Mucosa of stomach (tissue), 1 donor: Measurements from ENCODE around the gene METAP1.
"Not testable (repeated sequence)": the region's sequence is repeated elsewhere in the genome, so short reads cannot be mapped to it uniquely, and the experiment has no call there.

Experiments used
- H3K27me3 ChIP-seq: one replicate; pipeline ENCODE4 v1.7.0; 2013; ENCODE audit warnings: mild to moderate bottlenecking, low read length; ENCODE audit not compliant: control insufficient read depth, insufficient read depth
- H3K36me3 ChIP-seq: one replicate; pipeline ENCODE4 v1.7.0; 2013; ENCODE audit warnings: low read length; ENCODE audit not compliant: control insufficient read depth, insufficient read depth
- H3K4me1 ChIP-seq: one replicate; pipeline ENCODE4 v1.7.0; 2013; ENCODE audit warnings: mild to moderate bottlenecking, low read length; ENCODE audit not compliant: control insufficient read depth, insufficient read depth
- H3K4me3 ChIP-seq: one replicate; pipeline ENCODE4 v1.7.0; 2013; ENCODE audit warnings: low read length
- H3K9ac ChIP-seq: one replicate; pipeline ENCODE4 v1.7.0; 2013; ENCODE audit warnings: mild to moderate bottlenecking, low read length, moderate library complexity
- H3K9me3 ChIP-seq: one replicate; pipeline ENCODE4 v1.7.0; 2013; ENCODE audit warnings: mild to moderate bottlenecking, low read length, moderate library complexity; ENCODE audit not compliant: control insufficient read depth
- donor health status: Pancreatic carcinoma.

The METAP1 gene

GRCh38 chr4:99008051-99008450 lies 12.5 kb downstream of the METAP1 start:
- Histone ChIP-seq H3K4me1 (peaks cover 2% of the 10 kb centered on the region), H3K27me3 (no peaks in the 10 kb centered on the region), H3K4me3 (no peak overlapping the region), H3K36me3 (no peaks in the 10 kb centered on the region), H3K9me3 (no peaks in the 10 kb centered on the region), H3K9ac (no peak overlapping the region)

DNA sequence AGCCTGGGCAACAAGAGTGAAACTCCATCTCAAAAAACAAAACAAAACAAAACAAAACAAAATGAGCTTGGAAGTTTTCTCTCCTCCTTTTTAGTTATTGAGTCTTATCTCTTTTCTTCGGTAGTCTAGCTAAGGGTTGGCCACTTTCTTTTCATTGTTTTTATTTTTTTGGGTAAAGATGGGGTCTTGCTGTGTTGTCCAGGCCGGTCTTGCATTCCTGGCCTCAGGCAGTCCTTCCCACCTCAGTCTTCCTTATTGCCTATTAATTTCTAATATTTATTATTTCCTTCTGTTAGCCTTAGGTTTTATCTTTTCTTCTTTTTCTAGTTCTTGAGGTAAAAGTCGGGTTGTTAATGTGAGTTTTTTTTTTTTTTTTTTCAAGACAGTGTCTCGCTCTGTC lies 16.4 kb downstream of the METAP1 start:
- Histone ChIP-seq H3K9ac (no peak overlapping the region), H3K9me3 (no peaks in the 10 kb centered on the region), H3K27me3 (no peaks in the 10 kb centered on the region), H3K4me1 (no peaks in the 10 kb centered on the region), H3K4me3 (no peak overlapping the region), H3K36me3 (no peaks in the 10 kb centered on the region)

DNA sequence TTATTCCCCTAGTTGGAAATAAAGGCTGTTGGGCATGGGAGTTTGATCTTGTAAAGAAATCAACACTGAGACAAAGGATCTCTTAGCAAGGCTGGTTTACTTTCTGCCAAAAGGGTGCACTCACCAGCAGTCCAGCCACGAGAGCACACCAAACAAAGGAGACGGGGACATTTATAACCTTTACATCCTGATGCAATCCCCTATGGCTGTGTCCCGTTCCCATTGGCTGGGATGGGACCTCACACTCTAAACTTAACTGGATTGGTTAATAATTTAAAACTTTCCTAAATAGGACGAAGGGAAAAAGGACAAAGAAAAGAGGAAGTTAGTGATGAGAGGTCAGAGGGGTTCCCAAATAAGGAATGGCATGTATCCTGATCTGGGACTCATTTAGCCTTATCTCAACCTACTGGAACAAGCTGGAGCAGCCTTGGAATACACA lies 17.9 kb downstream of the METAP1 start:
- no peaks in the 10 kb centered on the region for H3K9me3 ChIP-seq
- H3K4me3 ChIP-seq = no peak overlapping the region
- H3K27me3 ChIP-seq = no peaks in the 10 kb centered on the region
- H3K9ac ChIP-seq = no peak overlapping the region
- no peaks in the 10 kb centered on the region for H3K4me1 ChIP-seq
- no peaks in the 10 kb centered on the region for H3K36me3 ChIP-seq

DNA sequence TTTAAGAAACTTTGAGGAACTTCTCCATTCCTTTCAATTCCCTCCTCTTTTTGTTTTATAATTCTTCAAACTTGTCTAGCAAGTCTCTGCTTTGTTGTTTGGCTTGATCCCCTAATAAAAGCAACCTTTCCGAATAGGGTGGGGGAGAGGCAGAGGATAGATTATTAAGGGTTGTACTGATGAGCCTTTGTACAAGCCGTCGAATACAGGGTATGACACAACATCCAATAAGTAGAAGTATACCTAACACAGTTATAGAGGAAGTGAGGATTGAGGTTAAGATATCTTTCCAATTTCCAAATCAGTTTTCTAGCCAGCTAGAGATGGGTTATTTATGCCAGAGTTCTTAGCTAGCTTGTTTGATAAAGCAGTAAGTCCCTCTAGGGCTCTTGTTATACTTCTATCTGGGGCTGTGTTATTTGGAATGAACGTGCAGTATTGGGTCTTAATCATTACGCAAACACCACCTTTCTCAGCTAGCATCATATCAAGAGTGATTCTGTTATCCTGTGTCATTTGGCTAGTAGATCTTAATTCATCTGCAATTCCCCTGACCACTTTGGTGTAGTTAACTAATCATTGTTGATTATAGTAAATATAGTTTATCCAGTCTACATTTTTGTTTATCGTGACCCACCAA lies 18.5 kb downstream of the METAP1 start:
- Histone ChIP-seq H3K27me3 (no peaks in the 10 kb centered on the region), H3K36me3 (no peaks in the 10 kb centered on the region), H3K9me3 (no peaks in the 10 kb centered on the region), H3K4me1 (no peaks in the 10 kb centered on the region), H3K9ac (no peak overlapping the region), H3K4me3 (no peak overlapping the region)

DNA sequence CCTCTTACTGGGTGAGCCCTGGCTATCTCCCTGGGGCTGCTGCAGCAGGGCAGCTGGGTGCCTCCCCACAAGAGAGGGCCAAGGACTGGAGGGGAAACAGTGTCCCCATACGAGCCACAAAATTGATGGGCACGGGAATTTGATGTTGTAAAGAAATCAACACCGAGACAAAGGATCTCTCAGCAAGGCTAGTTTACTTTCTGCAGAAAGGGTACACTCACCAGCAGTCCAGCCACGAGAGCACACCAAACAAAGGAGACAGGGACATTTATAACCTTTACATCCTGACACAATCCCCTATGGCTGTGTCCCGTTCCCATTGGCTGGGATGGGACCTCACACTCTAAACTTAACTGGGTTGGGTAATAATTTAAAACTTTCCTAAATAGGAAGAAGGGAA lies 25.9 kb downstream of the METAP1 start:
- H3K36me3 ChIP-seq = no peaks in the 10 kb centered on the region
- no peaks in the 10 kb centered on the region for H3K27me3 ChIP-seq
- H3K4me1 ChIP-seq = peaks cover 13% of the 10 kb centered on the region
- no peaks in the 10 kb centered on the region for H3K9me3 ChIP-seq
- no peak overlapping the region for H3K9ac ChIP-seq
- H3K4me3 ChIP-seq = no peak overlapping the region

GRCh38 chr4:99022566-99022965 lies 27.0 kb downstream of the METAP1 start:
- no peaks in the 10 kb centered on the region for H3K9me3 ChIP-seq
- no peaks in the 10 kb centered on the region for H3K36me3 ChIP-seq
- H3K27me3 ChIP-seq = no peaks in the 10 kb centered on the region
- H3K9ac ChIP-seq = no peak overlapping the region
- peaks cover 13% of the 10 kb centered on the region for H3K4me1 ChIP-seq
- no peak overlapping the region for H3K4me3 ChIP-seq

- not testable (repeated sequence) for H3K36me3 ChIP-seq, H3K27me3 ChIP-seq, H3K4me3 ChIP-seq, H3K9ac ChIP-seq, H3K9me3 ChIP-seq
- peaks cover 13% of the 10 kb centered on the region for H3K4me1 ChIP-seq
Measured at GRCh38 chr4:99023800-99024251, 28.3 kb downstream of the METAP1 start.

DNA sequence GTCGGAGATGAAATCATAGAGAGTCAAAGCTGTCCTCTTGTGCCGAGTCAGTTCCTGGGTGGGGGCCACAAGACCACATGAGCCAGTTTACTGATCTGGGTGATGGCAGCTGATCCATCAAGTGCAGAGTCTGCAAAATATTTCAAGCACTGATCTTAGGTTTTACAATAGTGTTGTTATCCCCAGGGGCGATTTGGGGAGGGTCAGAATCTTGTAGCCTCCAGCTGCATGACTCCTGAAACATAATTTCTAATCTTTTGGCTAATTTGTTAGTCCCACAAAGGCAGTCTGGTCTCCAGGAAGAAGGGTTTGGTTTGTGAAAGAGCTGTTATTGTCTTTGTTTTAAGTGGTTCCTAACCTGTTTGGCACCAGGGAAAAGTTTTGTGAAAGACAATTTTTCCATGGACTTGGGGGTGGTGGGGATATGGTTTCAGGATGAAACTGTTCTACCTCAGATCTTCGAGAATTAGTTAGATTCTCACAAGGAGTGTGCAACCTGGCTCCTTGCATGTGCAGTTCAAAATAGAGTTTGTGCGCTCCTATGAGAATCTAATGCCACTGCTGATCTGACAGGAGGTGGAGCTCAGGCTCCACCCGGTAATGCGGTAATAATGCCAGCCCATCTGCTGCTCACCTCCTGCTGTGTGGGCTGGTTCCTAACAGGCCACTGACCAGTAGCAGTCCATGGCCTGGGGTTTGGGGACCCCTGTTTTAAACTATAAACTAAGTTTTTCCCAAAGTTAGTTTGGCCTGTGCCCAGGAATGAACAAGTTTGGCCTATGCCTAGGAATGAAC lies 29.2 kb downstream of the METAP1 start:
- no peak overlapping the region for H3K4me3 ChIP-seq

GRCh38 chr4:99025506-99025905 lies 30.0 kb downstream of the METAP1 start:
- Histone ChIP-seq H3K4me1 (peaks cover 13% of the 10 kb centered on the region), H3K9me3 (no peaks in the 10 kb centered on the region), H3K4me3 (no peak overlapping the region), H3K36me3 (no peaks in the 10 kb centered on the region), H3K9ac (no peak overlapping the region), H3K27me3 (no peaks in the 10 kb centered on the region)

More for the DNA sequence above, 29.2 kb downstream of the METAP1 start:
- Histone ChIP-seq H3K9me3 (no peaks in the 10 kb centered on the region), H3K9ac (no peak overlapping the region), H3K36me3 (no peaks in the 10 kb centered on the region), H3K4me1 (peaks cover 13% of the 10 kb centered on the region), H3K27me3 (no peaks in the 10 kb centered on the region)

GRCh38 chr4:99027304-99027703 lies 31.8 kb downstream of the METAP1 start:
- H3K27me3 ChIP-seq = no peaks in the 10 kb centered on the region
- no peaks in the 10 kb centered on the region for H3K9me3 ChIP-seq
- H3K4me1 ChIP-seq = peaks cover 13% of the 10 kb centered on the region

GRCh38 chr4:99028187-99028586 lies 32.7 kb downstream of the METAP1 start:
- peaks cover 13% of the 10 kb centered on the region for H3K4me1 ChIP-seq
- H3K4me3 ChIP-seq = no peak overlapping the region
- no peak overlapping the region for H3K9ac ChIP-seq
- no peaks in the 10 kb centered on the region for H3K9me3 ChIP-seq
- H3K36me3 ChIP-seq = no peaks in the 10 kb centered on the region
- no peaks in the 10 kb centered on the region for H3K27me3 ChIP-seq

More at GRCh38 chr4:99027304-99027703, 31.8 kb downstream of the METAP1 start:
- no peaks in the 10 kb centered on the region for H3K36me3 ChIP-seq
- H3K4me3 ChIP-seq = no peak overlapping the region
- no peak overlapping the region for H3K9ac ChIP-seq

DNA sequence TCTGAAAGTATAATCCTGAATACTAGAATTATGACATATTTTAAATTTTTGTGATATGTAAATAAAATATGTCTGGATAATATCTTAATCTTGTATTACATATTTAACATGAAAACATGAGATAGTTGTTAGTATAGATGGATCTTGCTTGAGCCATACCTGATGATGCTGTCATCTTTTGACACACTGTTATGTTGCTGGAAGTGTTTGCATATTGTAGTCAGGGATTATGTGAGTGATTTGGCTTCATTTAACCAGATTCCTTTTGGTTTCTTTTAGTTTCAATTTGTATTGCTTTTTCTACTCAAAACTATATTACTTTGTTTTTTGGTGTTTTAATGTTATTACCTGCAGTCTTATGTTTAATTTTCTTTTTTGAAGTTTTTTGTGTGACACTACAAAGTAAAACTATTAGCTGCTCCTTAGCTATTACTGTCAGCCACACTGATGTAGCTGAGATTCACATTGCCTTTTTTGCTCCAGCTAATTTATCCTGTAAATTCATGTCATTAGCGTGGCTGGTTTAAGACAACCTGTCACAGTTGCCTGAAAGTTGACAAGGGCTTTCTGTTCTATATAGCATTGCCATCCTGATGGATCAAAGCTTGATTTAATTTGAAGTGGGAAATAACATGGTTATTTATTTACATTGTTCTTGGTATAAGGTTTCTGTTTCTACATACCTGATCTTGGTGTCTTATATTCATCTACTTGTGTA lies 33.7 kb downstream of the METAP1 start:
- no peak overlapping the region for H3K9ac ChIP-seq

More for the DNA sequence above, 33.7 kb downstream of the METAP1 start:
- H3K4me1 ChIP-seq = peaks cover 5% of the 10 kb centered on the region
- no peaks in the 10 kb centered on the region for H3K9me3 ChIP-seq
- H3K36me3 ChIP-seq = no peaks in the 10 kb centered on the region
- no peaks in the 10 kb centered on the region for H3K27me3 ChIP-seq
- H3K4me3 ChIP-seq = no peak overlapping the region
